Activated B cell treated with CpG ODN at 0.5 μM for 24 hours (primary cell): Measurements from ENCODE around the gene LMX1A. TPM values are rescaled to one million over a fixed set of nuclear protein-coding genes. Genes with fewer than 3 reads are reported as not detected.

Source experiments
- ATAC-seq: fragments of 200-7000 bp; cut with Tn5 transposase; one replicate; pipeline ENCODE4 v1.10.0; 2021; ENCODE audit warnings: low read depth, mild to moderate bottlenecking, moderate library complexity
- CTCF ChIA-PET: fragments of 350-600 bp; sonication (Branson Sonifier 250); formaldehyde crosslinking; loops from one replicate; lab custom pipeline; 2021; ENCODE audit warnings: antibody characterized with exemption; lab: Charles Lee
- POLR2A ChIA-PET: fragments of 350-600 bp; sonication (Branson Sonifier 250); formaldehyde crosslinking; loops from one replicate; lab custom pipeline; 2021; ENCODE audit warnings: antibody characterized with exemption; lab: Charles Lee
- DNase-seq: peaks from one replicate; pipeline ENCODE4 v3.0.0; 2022
- H3K27ac Mint-ChIP-seq: one replicate; pipeline ENCODE4 v1.8.0; 2020; ENCODE audit warnings: mixed read lengths
- H3K27me3 Mint-ChIP-seq: one replicate; pipeline ENCODE4 v1.8.0; 2021; ENCODE audit warnings: mixed read lengths
- H3K36me3 Mint-ChIP-seq: one replicate; pipeline ENCODE4 v1.8.0; 2021; ENCODE audit warnings: low read depth, mixed read lengths
- H3K4me1 Mint-ChIP-seq: one replicate; pipeline ENCODE4 v1.8.0; 2021; ENCODE audit warnings: mixed read lengths
- H3K4me3 Mint-ChIP-seq: one replicate; pipeline ENCODE4 v1.8.0; 2020; ENCODE audit warnings: mild to moderate bottlenecking, mixed read lengths
- H3K9me3 Mint-ChIP-seq: one replicate; pipeline ENCODE4 v1.8.0; 2020; ENCODE audit warnings: mixed read lengths
- intact Hi-C: fragments of 100-400 bp; cut with micrococcal nuclease; formaldehyde crosslinking; loops from one replicate; pipeline ENCODE4 v1.15.1; 2024
- total RNA-seq: library from RNA; stranded (reverse); gene quantifications from 2 replicates; pipeline ENCODE4 v1.2.3, GENCODE V29; 2022
- TF ChIP-seq, protein P1 (sequence below): fragments of 200-600 bp; IDR thresholded peaks from one replicate; pipeline ENCODE4 v1.8.0; 2022; ENCODE audit warnings: antibody characterized with exemption, mild to moderate bottlenecking

Gene LMX1A
- total RNA-seq, 1 donor from 2014 or later: not detected

GRCh38 chr1:165355139-165355976 lies 1.2 kb downstream of the LMX1A start:
- TF ChIP-seq, protein P1, sequence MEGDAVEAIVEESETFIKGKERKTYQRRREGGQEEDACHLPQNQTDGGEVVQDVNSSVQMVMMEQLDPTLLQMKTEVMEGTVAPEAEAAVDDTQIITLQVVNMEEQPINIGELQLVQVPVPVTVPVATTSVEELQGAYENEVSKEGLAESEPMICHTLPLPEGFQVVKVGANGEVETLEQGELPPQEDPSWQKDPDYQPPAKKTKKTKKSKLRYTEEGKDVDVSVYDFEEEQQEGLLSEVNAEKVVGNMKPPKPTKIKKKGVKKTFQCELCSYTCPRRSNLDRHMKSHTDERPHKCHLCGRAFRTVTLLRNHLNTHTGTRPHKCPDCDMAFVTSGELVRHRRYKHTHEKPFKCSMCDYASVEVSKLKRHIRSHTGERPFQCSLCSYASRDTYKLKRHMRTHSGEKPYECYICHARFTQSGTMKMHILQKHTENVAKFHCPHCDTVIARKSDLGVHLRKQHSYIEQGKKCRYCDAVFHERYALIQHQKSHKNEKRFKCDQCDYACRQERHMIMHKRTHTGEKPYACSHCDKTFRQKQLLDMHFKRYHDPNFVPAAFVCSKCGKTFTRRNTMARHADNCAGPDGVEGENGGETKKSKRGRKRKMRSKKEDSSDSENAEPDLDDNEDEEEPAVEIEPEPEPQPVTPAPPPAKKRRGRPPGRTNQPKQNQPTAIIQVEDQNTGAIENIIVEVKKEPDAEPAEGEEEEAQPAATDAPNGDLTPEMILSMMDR: no peak
- ATAC-seq (no peak), DNase-seq (no peak)
- H3K4me1 Mint-ChIP-seq: peaks cover 3% of the 10 kb centered on the region
- no peak overlapping the region for H3K27ac Mint-ChIP-seq
- H3K27me3 Mint-ChIP-seq: peaks cover 68% of the 10 kb centered on the region
- H3K36me3 Mint-ChIP-seq: no peaks in the 10 kb centered on the region
- intact Hi-C loops: no loop called here
- H3K4me3 Mint-ChIP-seq: no peak overlapping the region
- no peaks in the 10 kb centered on the region for H3K9me3 Mint-ChIP-seq
- ChIA-PET POLR2A (no interaction called here), CTCF (interaction anchor here (1.4 kb wide), 1 partner anchor 11 kb away, joined by 4 read pairs; no protein-coding TSS in a partner anchor)

DNA sequence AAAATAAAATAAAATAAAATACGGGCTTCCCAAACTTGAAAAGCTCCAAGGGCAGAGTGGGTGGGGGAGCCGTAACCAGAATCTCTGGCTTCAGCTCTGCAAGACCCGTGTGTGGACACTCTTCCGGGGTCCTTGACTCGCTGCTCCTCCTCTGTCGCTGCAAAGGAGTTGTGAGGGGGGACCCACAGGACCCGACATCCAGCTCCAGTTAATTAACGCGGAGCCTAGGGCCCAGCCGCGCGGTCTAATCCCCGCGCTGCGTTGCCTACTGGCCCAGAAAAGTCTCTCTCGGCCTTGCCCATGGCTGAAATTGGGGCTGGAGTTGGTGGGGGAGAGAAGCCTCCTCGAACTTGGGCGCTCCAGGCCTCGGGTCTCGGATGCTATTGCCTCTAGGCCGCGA lies 1.8 kb downstream of the LMX1A start:
- no peak overlapping the region for H3K27ac Mint-ChIP-seq
- H3K4me3 Mint-ChIP-seq: no peak overlapping the region
- CTCF ChIA-PET: interaction anchor here (1.4 kb wide), 1 partner anchor 12 kb away, joined by 4 read pairs; no protein-coding TSS in a partner anchor
- intact Hi-C loops: no loop called here
- TF ChIP-seq, protein P1: no peak
- no peaks in the 10 kb centered on the region for H3K36me3 Mint-ChIP-seq
- peaks cover 69% of the 10 kb centered on the region for H3K27me3 Mint-ChIP-seq
- POLR2A ChIA-PET: no interaction called here
- no peak for DNase-seq
- H3K4me1 Mint-ChIP-seq: peaks cover 3% of the 10 kb centered on the region
- ATAC-seq: no peak
- H3K9me3 Mint-ChIP-seq: no peaks in the 10 kb centered on the region

GRCh38 chr1:165353731-165354671 lies 2.5 kb downstream of the LMX1A start:
- Mint-ChIP-seq H3K4me3 (no peak overlapping the region), H3K27me3 (peaks cover 73% of the 10 kb centered on the region)
- CTCF ChIA-PET: interaction anchor here (1.4 kb wide), 1 partner anchor 13 kb away, joined by 4 read pairs; no protein-coding TSS in a partner anchor

GRCh38 chr1:165352442-165353293 lies 3.8 kb downstream of the LMX1A start:
- Mint-ChIP-seq H3K27ac (no peak overlapping the region), H3K4me1 (peaks cover 3% of the 10 kb centered on the region), H3K27me3 (peaks cover 69% of the 10 kb centered on the region), H3K4me3 (no peak overlapping the region), H3K36me3 (no peaks in the 10 kb centered on the region), H3K9me3 (no peaks in the 10 kb centered on the region)
- intact Hi-C loops: no loop called here
- TF ChIP-seq, protein P1: no peak
- no peak for DNase-seq
- CTCF ChIA-PET: interaction anchor here (0.8 kb wide), 1 partner anchor 15 kb away, joined by 4 read pairs; no protein-coding TSS in a partner anchor
- no peak for ATAC-seq
- POLR2A ChIA-PET: no interaction called here

More at GRCh38 chr1:165353731-165354671, 2.5 kb downstream of the LMX1A start:
- no peak for DNase-seq
- POLR2A ChIA-PET: no interaction called here
- no peak overlapping the region for H3K27ac Mint-ChIP-seq
- no peaks in the 10 kb centered on the region for H3K36me3 Mint-ChIP-seq
- intact Hi-C loops: no loop called here
- no peak for ATAC-seq
- peaks cover 3% of the 10 kb centered on the region for H3K4me1 Mint-ChIP-seq
- TF ChIP-seq, protein P1: no peak
- no peaks in the 10 kb centered on the region for H3K9me3 Mint-ChIP-seq
